Lung (tissue), 12 donors: ENCODE measurements around the gene TEP1. TPM values are rescaled to one million over a fixed set of nuclear protein-coding genes. Genes with fewer than 3 reads are reported as not detected.

Experiments used
- ATAC-seq: fragments of 200-7000 bp; cut with Tn5 transposase; one replicate; pipeline ENCODE4 v1.9.1; 2020; ENCODE audit warnings: moderate number of reproducible peaks; ENCODE audit not compliant: insufficient read depth, low FRiP score
- DNase-seq, 3 donors: peaks; one replicate each; pipeline ENCODE4 v3.0.0-alpha.2; 2013 to 2017
- H3K27ac ChIP-seq, 2 donors: one replicate each; pipeline ENCODE4 v1.5.1; 2013; ENCODE audit warnings: mild to moderate bottlenecking in 2 of 2, moderate library complexity in 2 of 2, control low read depth in 1 of 2, inconsistent platforms in 1 of 2, low read depth in 1 of 2, low read length in 1 of 2
- H3K27me3 ChIP-seq, 3 donors: one replicate each; pipeline ENCODE4 v1.5.1; 2013; ENCODE audit warnings: low read length in 2 of 3; ENCODE audit not compliant: control insufficient read depth in 3 of 3, insufficient read depth in 3 of 3
- H3K36me3 ChIP-seq, 4 donors: one replicate each; pipeline ENCODE4 v1.5.1; 2013; ENCODE audit warnings: low read length in 4 of 4, mild to moderate bottlenecking in 1 of 4, moderate library complexity in 1 of 4; ENCODE audit not compliant: control insufficient read depth in 4 of 4, insufficient read depth in 4 of 4
- H3K4me1 ChIP-seq, 5 donors: one replicate each; pipeline ENCODE4 v1.5.1; 2013; ENCODE audit warnings: low read length in 5 of 5, mild to moderate bottlenecking in 2 of 5, moderate library complexity in 1 of 5; ENCODE audit not compliant: control insufficient read depth in 5 of 5, insufficient read depth in 5 of 5
- H3K4me3 ChIP-seq: one replicate; pipeline ENCODE4 v1.5.1; 2013; ENCODE audit warnings: mild to moderate bottlenecking, control low read depth, moderate library complexity
- H3K9ac ChIP-seq, 2 donors: one replicate each; pipeline ENCODE4 v1.5.1; 2013; ENCODE audit warnings: low read length in 2 of 2, control low read depth in 1 of 2; ENCODE audit not compliant: insufficient read depth in 1 of 2
- H3K9me3 ChIP-seq, 4 donors: one replicate each; pipeline ENCODE4 v1.5.1; 2013; ENCODE audit warnings: low read length in 3 of 4, mild to moderate bottlenecking in 1 of 4, moderate library complexity in 1 of 4; ENCODE audit not compliant: control insufficient read depth in 4 of 4, insufficient read depth in 3 of 4
- WGBS, 2 donors: extraction: QIAGEN DNeasy Blood & Tissue Kit; methylation state at CpG; one replicate each; pipeline ENCODE4 v1.1.7; 2013; 5-methylcytosine and 5-hydroxymethylcytosine counted together
- polyA plus RNA-seq, 2 donors: library from polyadenylated mRNA; stranded (reverse); fragments of 200-250 nt; gene quantifications; one replicate each; pipeline ENCODE4 v1.2.1, GENCODE V29; 2013
- total RNA-seq, 2 donors: library from RNA; depleted of rRNA in 1 of 2; stranded (reverse); fragments of >200 nt in 1 of 2; gene quantifications; one replicate each; pipeline ENCODE4 v1.2.1, GENCODE V29; 2014 to 2021
- TF ChIP-seq, protein P1 (sequence below): IDR thresholded peaks from 2 replicates; pipeline ENCODE4 v1.5.1; 2012; ENCODE audit warnings: mild to moderate bottlenecking; ENCODE audit errors: control extremely low read depth, extremely low read depth
- donor health status: control.
- donor health status: control.
- donor health status: Bipolar disorder and iron deficiency.
- donor health status: healthy.
- donor health status: DM: yes; HTN: yes; CAD: no.

Gene TEP1
- total and polyA plus RNA-seq, 4 donors = 15.7 to 44.7 (median 22.5) TPM

GRCh38 chr14:20417250-20418186 is 4.2 kb upstream of the TEP1 start:
- 48 to 74% methylated on average over 7 of the region's 7 CpGs for WGBS, 2 donors
- Histone ChIP-seq H3K4me3 (no peak overlapping the region), H3K9ac (no peak overlapping the region), H3K27ac (no peak overlapping the region), H3K27me3 (no peaks in the 10 kb centered on the region), H3K9me3 (no peaks in the 10 kb centered on the region), H3K4me1 (peaks cover 0 to 7% (median 5%) of the 10 kb centered on the region in 5 donors), H3K36me3 (no peaks in the 10 kb centered on the region)
- no peak for DNase-seq
- no peak for ATAC-seq
- TF ChIP-seq, protein P1, sequence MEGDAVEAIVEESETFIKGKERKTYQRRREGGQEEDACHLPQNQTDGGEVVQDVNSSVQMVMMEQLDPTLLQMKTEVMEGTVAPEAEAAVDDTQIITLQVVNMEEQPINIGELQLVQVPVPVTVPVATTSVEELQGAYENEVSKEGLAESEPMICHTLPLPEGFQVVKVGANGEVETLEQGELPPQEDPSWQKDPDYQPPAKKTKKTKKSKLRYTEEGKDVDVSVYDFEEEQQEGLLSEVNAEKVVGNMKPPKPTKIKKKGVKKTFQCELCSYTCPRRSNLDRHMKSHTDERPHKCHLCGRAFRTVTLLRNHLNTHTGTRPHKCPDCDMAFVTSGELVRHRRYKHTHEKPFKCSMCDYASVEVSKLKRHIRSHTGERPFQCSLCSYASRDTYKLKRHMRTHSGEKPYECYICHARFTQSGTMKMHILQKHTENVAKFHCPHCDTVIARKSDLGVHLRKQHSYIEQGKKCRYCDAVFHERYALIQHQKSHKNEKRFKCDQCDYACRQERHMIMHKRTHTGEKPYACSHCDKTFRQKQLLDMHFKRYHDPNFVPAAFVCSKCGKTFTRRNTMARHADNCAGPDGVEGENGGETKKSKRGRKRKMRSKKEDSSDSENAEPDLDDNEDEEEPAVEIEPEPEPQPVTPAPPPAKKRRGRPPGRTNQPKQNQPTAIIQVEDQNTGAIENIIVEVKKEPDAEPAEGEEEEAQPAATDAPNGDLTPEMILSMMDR = no peak

DNA sequence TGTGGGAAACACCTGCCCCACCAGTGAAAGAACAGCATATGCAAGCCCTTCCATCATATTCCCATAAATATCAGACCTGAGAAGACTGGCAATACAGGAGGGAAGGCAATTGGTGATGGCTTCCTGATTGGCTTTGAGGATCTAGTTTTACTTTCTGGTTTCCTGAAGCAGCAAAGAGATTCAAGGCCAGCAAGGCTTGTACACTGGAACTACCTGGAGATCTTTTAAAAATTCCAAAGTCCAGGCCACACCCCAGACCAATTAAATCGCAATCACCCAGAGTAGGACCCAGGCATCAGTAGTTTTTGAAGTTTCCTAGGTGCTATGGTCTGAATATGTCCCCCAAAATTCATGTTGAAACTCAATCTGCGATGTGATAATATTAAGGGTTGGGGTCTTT is 2.9 kb upstream of the TEP1 start:
- WGBS, 2 donors = 92 to 95% methylated on average over 2 of the region's 2 CpGs
- no peaks in the 10 kb centered on the region for H3K9me3 ChIP-seq
- no peak overlapping the region for H3K4me3 ChIP-seq
- no peak for DNase-seq
- no peak overlapping the region for H3K27ac ChIP-seq
- H3K4me1 ChIP-seq = peaks cover 0 to 14% (median 5%) of the 10 kb centered on the region in 5 donors
- H3K36me3 ChIP-seq = no peaks in the 10 kb centered on the region
- no peak overlapping the region for H3K9ac ChIP-seq
- no peaks in the 10 kb centered on the region for H3K27me3 ChIP-seq
- no peak for ATAC-seq
- TF ChIP-seq, protein P1 = no peak

DNA sequence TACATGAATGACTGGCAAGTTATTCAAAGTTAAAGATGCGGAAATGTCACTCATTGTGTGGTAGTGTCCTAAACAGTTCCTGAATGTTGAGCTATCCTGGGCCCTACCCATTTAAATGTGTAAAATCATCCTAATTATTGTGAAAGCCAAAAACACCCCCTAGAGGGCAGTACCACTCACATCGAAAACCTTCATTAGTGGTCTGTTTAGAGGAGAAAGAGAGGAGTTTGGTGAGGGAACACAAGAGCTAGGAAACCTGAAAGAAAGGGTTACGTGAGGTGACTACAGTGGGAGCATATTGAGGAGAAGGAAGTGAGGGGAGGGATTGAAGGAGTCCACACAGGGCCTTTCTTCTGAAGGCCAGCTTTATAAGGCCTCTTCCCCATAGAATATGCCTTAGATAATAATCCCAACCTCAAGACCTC is 2.5 kb upstream of the TEP1 start:
- Histone ChIP-seq H3K4me1 (peaks cover 0 to 14% (median 5%) of the 10 kb centered on the region in 5 donors), H3K27ac (no peak overlapping the region), H3K36me3 (no peaks in the 10 kb centered on the region), H3K9ac (peak overlapping the region in 1 of 2 donors; percentile 28), H3K4me3 (no peak overlapping the region), H3K27me3 (no peaks in the 10 kb centered on the region), H3K9me3 (no peaks in the 10 kb centered on the region)
- TF ChIP-seq, protein P1 = peak; percentile 41
- DNase-seq = peak in 2 of 3 donors; percentile 62 to 67
- no peak for ATAC-seq
- 33 to 38% methylated on average over 3 of the region's 3 CpGs for WGBS, 2 donors
